Kidney epithelial cell (primary cell): ENCODE data around the gene RAE1. TPM values are rescaled to one million over a fixed set of nuclear protein-coding genes. Genes with fewer than 3 reads are reported as not detected.

Source experiments
- DNase-seq: peaks from one replicate; pipeline ENCODE4 v3.0.0-alpha.2; 2010; ENCODE audit warnings: low read depth
- H3K27me3 ChIP-seq: 2 replicates; pipeline ENCODE4 v1.6.0; 2011; ENCODE audit warnings: low read length; ENCODE audit not compliant: control insufficient read depth, insufficient read depth
- H3K36me3 ChIP-seq: 2 replicates; pipeline ENCODE4 v1.5.1; 2011; ENCODE audit warnings: low read length; ENCODE audit not compliant: control insufficient read depth, insufficient read depth
- H3K4me3 ChIP-seq: 2 replicates; pipeline ENCODE4 v1.5.1; 2011; ENCODE audit warnings: low read depth, mild to moderate bottlenecking, control low read depth, low read length
- total RNA-seq: library from RNA; depleted of rRNA; stranded (reverse); fragments of >200 nt; gene quantifications from 2 replicates; pipeline ENCODE4 v1.2.3, GENCODE V29; 2015
- TF ChIP-seq, protein P1 (sequence below): IDR thresholded peaks from 2 replicates; pipeline ENCODE4 v1.5.1; 2011; ENCODE audit warnings: mild to moderate bottlenecking, moderate library complexity, low read length, control low read depth, inconsistent platforms; ENCODE audit not compliant: insufficient read depth, poor library complexity, severe bottlenecking

RAE1 gene
- total RNA-seq, 1 donor from 2014 or later: 42.9 TPM

- TF ChIP-seq, protein P1, sequence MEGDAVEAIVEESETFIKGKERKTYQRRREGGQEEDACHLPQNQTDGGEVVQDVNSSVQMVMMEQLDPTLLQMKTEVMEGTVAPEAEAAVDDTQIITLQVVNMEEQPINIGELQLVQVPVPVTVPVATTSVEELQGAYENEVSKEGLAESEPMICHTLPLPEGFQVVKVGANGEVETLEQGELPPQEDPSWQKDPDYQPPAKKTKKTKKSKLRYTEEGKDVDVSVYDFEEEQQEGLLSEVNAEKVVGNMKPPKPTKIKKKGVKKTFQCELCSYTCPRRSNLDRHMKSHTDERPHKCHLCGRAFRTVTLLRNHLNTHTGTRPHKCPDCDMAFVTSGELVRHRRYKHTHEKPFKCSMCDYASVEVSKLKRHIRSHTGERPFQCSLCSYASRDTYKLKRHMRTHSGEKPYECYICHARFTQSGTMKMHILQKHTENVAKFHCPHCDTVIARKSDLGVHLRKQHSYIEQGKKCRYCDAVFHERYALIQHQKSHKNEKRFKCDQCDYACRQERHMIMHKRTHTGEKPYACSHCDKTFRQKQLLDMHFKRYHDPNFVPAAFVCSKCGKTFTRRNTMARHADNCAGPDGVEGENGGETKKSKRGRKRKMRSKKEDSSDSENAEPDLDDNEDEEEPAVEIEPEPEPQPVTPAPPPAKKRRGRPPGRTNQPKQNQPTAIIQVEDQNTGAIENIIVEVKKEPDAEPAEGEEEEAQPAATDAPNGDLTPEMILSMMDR: no peak
- no peak for DNase-seq
- H3K4me3 ChIP-seq: no peak overlapping the region
- H3K27me3 ChIP-seq: no peaks in the 10 kb centered on the region
- H3K36me3 ChIP-seq: peaks cover 2% of the 10 kb centered on the region
Measured at GRCh38 chr20:57404006-57404405, 53.0 kb downstream of the RAE1 start.

GRCh38 chr20:57404419-57405072, 53.5 kb downstream of the RAE1 start:
- TF ChIP-seq, protein P1: no peak
- Histone ChIP-seq H3K36me3 (peaks cover 2% of the 10 kb centered on the region), H3K27me3 (no peaks in the 10 kb centered on the region), H3K4me3 (no peak overlapping the region)
- no peak for DNase-seq

DNA sequence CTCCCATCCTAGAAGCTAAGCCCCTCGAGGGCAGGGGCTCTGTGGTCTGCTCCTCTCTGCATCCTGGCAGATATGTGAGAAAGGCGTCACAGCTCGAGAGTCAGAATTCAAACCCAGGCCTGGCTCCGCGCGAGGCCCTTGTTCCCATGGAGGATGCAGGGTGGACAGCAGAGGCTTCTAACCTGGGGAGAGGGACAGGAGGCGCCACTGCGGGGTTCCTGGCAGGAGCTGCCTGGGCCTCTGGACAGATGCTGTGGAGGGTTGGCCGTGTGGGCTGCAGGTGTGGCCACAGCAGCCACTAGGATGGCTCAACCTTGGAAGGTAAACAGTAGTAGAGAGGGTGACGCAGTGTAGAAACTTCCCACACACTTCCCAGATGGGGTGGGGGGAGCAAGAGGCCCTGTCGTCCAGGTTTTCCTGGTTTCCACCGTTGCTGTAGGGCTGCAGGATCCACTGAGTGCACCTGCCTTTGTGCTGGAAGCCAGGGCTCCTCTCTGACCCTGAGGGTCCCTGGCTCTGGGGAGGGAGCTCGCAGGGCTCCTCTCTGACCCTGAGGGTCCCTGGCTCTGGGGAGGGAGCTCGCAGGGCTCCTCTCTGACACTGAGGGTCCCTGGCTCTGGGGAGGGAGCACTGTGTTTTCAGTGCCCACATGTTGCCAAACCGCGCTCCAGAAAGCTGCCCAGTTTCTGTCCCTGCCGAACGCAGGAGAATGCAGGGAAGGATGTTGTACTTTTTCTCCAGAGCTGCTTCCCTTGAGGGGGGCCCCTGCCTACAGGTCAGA, 54.4 kb downstream of the RAE1 start:
- TF ChIP-seq, protein P1: no peak
- H3K4me3 ChIP-seq: no peak overlapping the region
- DNase-seq: no peak
- peaks cover 2% of the 10 kb centered on the region for H3K36me3 ChIP-seq
- no peaks in the 10 kb centered on the region for H3K27me3 ChIP-seq

DNA sequence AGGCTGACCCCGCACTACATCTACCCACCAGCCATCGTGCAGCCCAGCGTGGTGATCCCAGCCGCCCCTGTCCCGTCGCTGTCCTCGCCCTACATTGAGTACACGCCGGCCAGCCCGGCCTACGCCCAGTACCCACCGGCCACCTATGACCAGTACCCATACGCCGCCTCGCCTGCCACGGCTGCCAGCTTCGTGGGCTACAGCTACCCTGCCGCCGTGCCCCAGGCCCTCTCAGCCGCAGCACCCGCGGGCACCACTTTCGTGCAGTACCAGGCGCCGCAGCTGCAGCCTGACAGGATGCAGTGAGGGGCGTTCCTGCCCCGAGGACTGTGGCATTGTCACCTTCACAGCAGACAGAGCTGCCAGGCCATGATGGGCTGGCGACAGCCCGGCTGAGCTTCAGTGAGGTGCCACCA, 56.5 kb downstream of the RAE1 start:
- TF ChIP-seq, protein P1: no peak
- H3K36me3 ChIP-seq: peaks cover 2% of the 10 kb centered on the region
- no peaks in the 10 kb centered on the region for H3K27me3 ChIP-seq
- no peak for DNase-seq
- no peak overlapping the region for H3K4me3 ChIP-seq

DNA sequence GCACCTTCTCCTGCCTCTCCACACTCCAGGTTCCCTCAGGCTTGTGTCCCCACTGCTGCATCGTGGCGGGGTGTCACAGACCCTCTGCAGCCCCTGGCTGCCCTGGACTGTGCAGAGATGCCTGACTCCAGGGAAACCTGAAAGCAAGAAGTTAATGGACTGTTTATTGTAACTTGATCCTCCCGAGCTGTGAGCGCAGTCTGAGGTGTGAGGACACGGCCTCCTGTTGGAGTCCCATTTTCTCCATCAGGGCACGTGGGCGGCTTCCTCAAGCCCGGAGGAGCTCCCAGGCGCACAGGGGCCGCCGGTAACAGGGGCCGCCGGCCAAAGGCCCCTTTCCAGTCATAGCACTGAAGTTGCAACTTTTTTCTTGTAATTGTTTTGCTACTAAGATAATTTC, 57.1 kb downstream of the RAE1 start:
- H3K27me3 ChIP-seq: no peaks in the 10 kb centered on the region
- TF ChIP-seq, protein P1: no peak
- peaks cover 1% of the 10 kb centered on the region for H3K36me3 ChIP-seq
- no peak for DNase-seq
- H3K4me3 ChIP-seq: no peak overlapping the region
